ENCODE data around the gene EML5.

EML5 gene

GRCh38 chr14:88835661-88836060 is 42.9 kb upstream of the EML5 start:
- DNase-seq (ENCODE audit: low read depth) = no peak
- H3K4me3 ChIP-seq (ENCODE audit: low read depth, low read length) = no peak overlapping the region
- in situ Hi-C loops (cut with HindIII; ENCODE audit: low sequenced_read_pairs) = no loop called here
- TF ChIP-seq CTCF (IDR thresholded peaks at IDR 0.05; ENCODE audit: low read depth, low read length, missing control alignments) = no peak

GRCh38 chr14:88834883-88835431 is 42.2 kb upstream of the EML5 start:
- DNase-seq (ENCODE audit: low read depth) = peak; percentile 20
- TF ChIP-seq CTCF (IDR thresholded peaks at IDR 0.05; ENCODE audit: low read depth, low read length, missing control alignments) = no peak
- in situ Hi-C loops (cut with HindIII; ENCODE audit: low sequenced_read_pairs) = no loop called here
- H3K4me3 ChIP-seq (ENCODE audit: low read depth, low read length) = no peak overlapping the region

GRCh38 chr14:88831284-88831683 is 38.5 kb upstream of the EML5 start:
- no peak for TF ChIP-seq CTCF (IDR thresholded peaks at IDR 0.05; ENCODE audit: low read depth, low read length, missing control alignments)
- no peak overlapping the region for H3K4me3 ChIP-seq (ENCODE audit: low read depth, low read length)
- peak; percentile 60 for DNase-seq (ENCODE audit: low read depth)
- in situ Hi-C loops (cut with HindIII; ENCODE audit: low sequenced_read_pairs) = no loop called here

DNA sequence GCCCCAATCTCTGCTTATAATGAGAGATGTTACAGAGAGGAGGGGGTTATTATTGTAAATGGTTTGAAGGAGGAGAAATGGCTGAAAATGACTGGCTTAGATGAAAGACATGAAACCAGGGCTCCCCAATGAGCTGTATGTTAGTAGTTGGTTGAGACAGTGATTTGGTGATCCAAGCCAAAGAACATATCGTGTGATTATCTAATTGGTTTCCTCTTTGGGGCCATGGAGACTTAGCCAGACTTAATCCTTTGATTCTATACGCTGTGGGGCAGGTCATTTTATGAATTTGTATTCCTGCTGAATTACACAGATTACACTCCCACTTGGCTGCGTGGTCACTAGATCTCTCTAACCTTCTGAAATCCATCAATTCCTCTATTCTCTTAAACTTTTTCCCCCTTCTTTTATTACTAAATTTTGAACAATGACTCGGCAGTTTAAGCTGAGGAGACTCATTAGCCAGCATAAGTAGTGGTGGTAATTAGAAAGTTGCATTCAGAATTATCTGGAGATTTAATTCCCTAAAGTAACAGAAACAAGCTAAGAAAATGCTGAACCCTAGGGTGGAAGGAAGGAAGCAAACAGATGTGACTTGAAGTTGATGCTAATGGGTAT is 37.0 kb upstream of the EML5 start:
- H3K4me3 ChIP-seq (ENCODE audit: low read depth, low read length) = no peak overlapping the region
- in situ Hi-C loops (cut with HindIII; ENCODE audit: low sequenced_read_pairs) = no loop called here
- TF ChIP-seq CTCF (IDR thresholded peaks at IDR 0.05; ENCODE audit: low read depth, low read length, missing control alignments) = no peak
- no peak for DNase-seq (ENCODE audit: low read depth)

GRCh38 chr14:88829188-88829587 is 36.4 kb upstream of the EML5 start:
- no peak for TF ChIP-seq CTCF (IDR thresholded peaks at IDR 0.05; ENCODE audit: low read depth, low read length, missing control alignments)
- in situ Hi-C loops (cut with HindIII; ENCODE audit: low sequenced_read_pairs) = no loop called here

DNA sequence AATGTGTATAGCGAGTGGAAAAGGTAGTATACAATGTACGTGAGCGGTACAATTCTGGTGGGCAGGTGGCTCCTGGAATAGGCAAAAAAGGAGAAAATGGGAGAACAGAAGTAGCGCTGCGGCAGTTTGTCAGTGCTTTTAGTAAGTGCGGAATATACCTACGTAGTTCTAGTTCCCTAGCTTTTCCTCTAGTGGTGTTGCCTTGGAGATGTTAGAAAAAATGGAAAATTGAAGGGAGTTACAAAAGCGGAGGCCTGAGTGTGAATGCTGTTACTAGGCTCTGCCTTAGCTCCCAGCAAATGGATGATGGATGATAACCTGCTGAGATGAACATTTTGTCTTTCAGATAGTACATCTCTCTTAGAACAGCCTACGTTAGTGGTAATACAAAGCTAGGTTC is 32.8 kb upstream of the EML5 start:
- no peak for DNase-seq (ENCODE audit: low read depth)
- in situ Hi-C loops (cut with HindIII; ENCODE audit: low sequenced_read_pairs) = no loop called here
- peak overlapping the region; percentile 80 for H3K4me3 ChIP-seq (ENCODE audit: low read depth, low read length)
- TF ChIP-seq CTCF (IDR thresholded peaks at IDR 0.05; ENCODE audit: low read depth, low read length, missing control alignments) = no peak

More at GRCh38 chr14:88829188-88829587, 36.4 kb upstream of the EML5 start:
- no peak overlapping the region for H3K4me3 ChIP-seq (ENCODE audit: low read depth, low read length)
- no peak for DNase-seq (ENCODE audit: low read depth)

All from astrocyte of the cerebellum (primary cell).